ENCODE results near the gene EMILIN1.

DNA sequence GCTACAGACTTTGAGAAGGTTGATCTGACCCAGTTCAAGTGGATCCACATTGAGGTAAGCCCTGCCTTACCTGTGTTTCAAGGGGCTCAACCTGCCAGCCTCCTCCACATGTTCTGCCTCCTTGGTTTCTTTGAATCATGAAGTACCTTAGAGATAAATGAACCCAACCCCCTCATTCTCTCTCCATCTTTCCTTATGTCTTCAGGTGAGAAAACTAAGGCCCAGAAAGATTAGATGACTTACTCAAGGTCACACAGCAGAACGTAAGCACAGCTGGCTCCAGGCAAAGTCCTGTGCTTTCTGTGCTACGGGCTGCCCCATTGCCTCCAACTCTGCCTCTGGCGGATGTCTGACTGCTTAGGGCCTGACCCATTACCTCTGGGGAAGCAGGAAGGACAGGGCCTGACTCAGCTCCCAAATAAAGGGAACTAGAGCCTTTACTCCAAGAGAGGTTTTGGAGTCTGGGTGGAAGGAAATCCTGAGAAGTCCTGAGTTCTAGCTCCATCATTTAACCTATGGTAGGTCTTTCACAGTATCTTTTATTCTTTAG, 18.4 kb downstream of the EMILIN1 start:
- no peak for TF ChIP-seq CTCF (IDR thresholded peaks at IDR 0.05)
- TF ChIP-seq POLR2A (IDR thresholded peaks at IDR 0.05) = no peak
